Progenitor cell of endocrine pancreas (in vitro differentiated cells): ENCODE measurements around the gene BACH2. TPM values are rescaled to one million over a fixed set of nuclear protein-coding genes. Genes with fewer than 3 reads are reported as not detected.
A peak's percentile ranks its signal among the peaks of the same experiment; 100 is the strongest.

Experiments
- DNase-seq: peaks from one replicate; pipeline ENCODE4 v3.0.0; 2021; ENCODE audit warnings: low spot score; ENCODE audit not compliant: unreplicated experiment
- H3K27ac Mint-ChIP-seq: 2 replicates; pipeline ENCODE4 v1.8.0; 2021; ENCODE audit warnings: mild to moderate bottlenecking, moderate library complexity, mixed read lengths
- H3K27me3 Mint-ChIP-seq: 2 replicates; pipeline ENCODE4 v1.8.0; 2021; ENCODE audit warnings: mixed read lengths
- H3K36me3 Mint-ChIP-seq: 2 replicates; pipeline ENCODE4 v1.8.0; 2022; ENCODE audit warnings: mixed read lengths; ENCODE audit not compliant: insufficient read depth
- H3K4me1 Mint-ChIP-seq: 2 replicates; pipeline ENCODE4 v1.8.0; 2021; ENCODE audit warnings: low read depth, mixed read lengths
- H3K4me3 Mint-ChIP-seq: 2 replicates; pipeline ENCODE4 v1.8.0; 2021; ENCODE audit warnings: low read depth, mild to moderate bottlenecking, moderate library complexity, mixed read lengths
- H3K9me3 Mint-ChIP-seq: 2 replicates; pipeline ENCODE4 v1.8.0; 2021; ENCODE audit warnings: low read depth, mixed read lengths
- total RNA-seq: library from RNA; stranded (reverse); gene quantifications from 2 replicates; pipeline ENCODE4 v1.2.1, GENCODE V29; 2021
- TF ChIP-seq, protein P1 (sequence below): fragments of 200-600 bp; sonication (generic); IDR thresholded peaks from one replicate; pipeline ENCODE4 v1.5.0; 2021; ENCODE audit warnings: antibody characterized with exemption, mild to moderate bottlenecking; ENCODE audit not compliant: unreplicated experiment

The BACH2 gene
- total RNA-seq, 1 donor from 2014 or later = 11.2 TPM

DNA sequence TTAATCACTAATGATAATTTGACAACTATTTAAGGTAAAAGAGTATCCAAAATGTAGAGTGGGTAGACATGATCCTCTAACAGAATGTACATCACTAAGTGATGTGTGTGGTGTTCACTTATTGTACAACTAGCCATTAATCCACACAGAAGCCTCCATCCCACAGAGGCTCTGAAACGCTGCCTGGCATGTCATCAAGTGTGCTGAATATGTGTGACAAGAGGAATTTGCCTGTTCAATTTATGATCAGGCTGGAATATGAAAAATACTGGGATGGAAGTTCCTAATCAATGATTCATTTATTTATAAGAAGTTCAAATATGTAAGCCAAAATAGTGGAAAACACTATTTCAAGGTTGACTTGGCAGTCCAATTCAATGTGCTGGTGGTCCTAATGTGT, 72.4 kb downstream of the BACH2 start:
- TF ChIP-seq, protein P1, sequence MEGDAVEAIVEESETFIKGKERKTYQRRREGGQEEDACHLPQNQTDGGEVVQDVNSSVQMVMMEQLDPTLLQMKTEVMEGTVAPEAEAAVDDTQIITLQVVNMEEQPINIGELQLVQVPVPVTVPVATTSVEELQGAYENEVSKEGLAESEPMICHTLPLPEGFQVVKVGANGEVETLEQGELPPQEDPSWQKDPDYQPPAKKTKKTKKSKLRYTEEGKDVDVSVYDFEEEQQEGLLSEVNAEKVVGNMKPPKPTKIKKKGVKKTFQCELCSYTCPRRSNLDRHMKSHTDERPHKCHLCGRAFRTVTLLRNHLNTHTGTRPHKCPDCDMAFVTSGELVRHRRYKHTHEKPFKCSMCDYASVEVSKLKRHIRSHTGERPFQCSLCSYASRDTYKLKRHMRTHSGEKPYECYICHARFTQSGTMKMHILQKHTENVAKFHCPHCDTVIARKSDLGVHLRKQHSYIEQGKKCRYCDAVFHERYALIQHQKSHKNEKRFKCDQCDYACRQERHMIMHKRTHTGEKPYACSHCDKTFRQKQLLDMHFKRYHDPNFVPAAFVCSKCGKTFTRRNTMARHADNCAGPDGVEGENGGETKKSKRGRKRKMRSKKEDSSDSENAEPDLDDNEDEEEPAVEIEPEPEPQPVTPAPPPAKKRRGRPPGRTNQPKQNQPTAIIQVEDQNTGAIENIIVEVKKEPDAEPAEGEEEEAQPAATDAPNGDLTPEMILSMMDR = no peak
- Mint-ChIP-seq H3K4me3 (no peak overlapping the region), H3K4me1 (peaks cover 5% of the 10 kb centered on the region), H3K27me3 (no peaks in the 10 kb centered on the region), H3K27ac (no peak overlapping the region), H3K36me3 (peaks cover 6% of the 10 kb centered on the region), H3K9me3 (peaks cover 10% of the 10 kb centered on the region)
- no peak for DNase-seq

DNA sequence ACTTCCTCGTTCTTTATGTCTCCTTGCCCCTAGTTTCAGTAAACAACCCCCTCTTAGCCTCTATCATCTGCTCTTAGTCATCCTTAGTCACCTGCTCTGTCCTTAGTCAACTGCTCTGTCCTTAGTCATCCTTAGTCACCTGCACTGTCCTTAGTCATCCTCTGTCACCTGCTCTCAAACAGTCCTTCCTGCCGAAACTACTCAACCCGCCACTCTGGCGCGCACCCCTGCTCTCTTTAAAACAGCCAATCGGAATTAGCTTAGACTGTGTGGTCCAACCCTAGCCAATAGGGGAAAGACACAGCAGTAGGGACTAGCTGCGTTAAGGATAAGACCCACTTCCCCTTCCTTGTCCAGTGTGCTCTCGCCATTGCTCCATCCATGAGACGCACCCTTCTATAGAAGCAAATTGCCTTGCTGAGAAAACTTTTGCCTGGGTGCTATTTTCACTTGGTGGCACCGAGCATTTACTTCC, 73.9 kb downstream of the BACH2 start:
- Mint-ChIP-seq H3K9me3 (peaks cover 10% of the 10 kb centered on the region), H3K4me3 (no peak overlapping the region), H3K36me3 (peaks cover 6% of the 10 kb centered on the region), H3K27ac (no peak overlapping the region), H3K4me1 (peaks cover 5% of the 10 kb centered on the region), H3K27me3 (no peaks in the 10 kb centered on the region)
- no peak for DNase-seq
- TF ChIP-seq, protein P1 = no peak

DNA sequence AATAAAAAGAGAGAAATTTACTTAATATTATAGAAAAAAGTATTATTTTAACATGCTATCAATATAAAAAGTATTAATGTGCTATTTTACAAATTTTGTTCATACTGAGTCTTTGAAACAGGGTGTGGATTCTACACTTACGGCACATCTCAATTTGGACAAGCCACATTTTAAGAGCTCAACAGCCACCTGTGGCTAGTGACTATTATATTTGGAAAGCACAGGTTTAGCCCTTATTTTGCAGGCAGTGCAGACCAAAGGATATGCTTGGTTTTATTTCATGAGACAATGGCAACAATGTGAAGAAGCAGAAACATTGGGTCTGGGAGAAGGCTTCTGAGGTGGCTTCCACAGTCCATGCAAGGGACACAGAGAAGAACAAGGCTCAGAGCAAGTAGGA, 74.6 kb downstream of the BACH2 start:
- H3K4me3 Mint-ChIP-seq = no peak overlapping the region
- DNase-seq = no peak
- no peaks in the 10 kb centered on the region for H3K27me3 Mint-ChIP-seq
- H3K27ac Mint-ChIP-seq = no peak overlapping the region
- peaks cover 6% of the 10 kb centered on the region for H3K36me3 Mint-ChIP-seq
- H3K4me1 Mint-ChIP-seq = peaks cover 2% of the 10 kb centered on the region
- TF ChIP-seq, protein P1 = no peak
- peaks cover 10% of the 10 kb centered on the region for H3K9me3 Mint-ChIP-seq

DNA sequence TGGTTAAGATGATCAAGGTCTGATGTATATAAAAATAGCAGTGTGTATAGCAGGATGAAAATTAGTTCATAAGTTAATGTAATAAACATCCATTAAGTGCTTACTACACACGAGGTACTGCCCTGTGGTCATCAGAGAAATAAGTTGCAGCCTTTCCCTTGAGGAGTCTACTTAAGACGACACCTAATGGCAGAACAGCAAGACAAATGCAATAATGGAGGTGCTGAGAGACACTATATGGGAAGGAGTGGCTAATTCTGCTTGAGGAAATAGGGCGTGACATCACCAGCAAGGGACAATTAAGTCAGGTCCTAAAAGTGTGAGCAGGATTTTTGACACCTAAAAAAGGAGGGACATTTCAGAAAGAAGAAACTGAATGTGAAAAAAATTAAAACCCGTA, 75.2 kb downstream of the BACH2 start:
- no peaks in the 10 kb centered on the region for H3K27me3 Mint-ChIP-seq
- peak overlapping the region; percentile 71 for H3K27ac Mint-ChIP-seq
- TF ChIP-seq, protein P1 = no peak
- H3K4me1 Mint-ChIP-seq = peaks cover 2% of the 10 kb centered on the region
- DNase-seq = no peak
- H3K4me3 Mint-ChIP-seq = no peak overlapping the region
- peaks cover 6% of the 10 kb centered on the region for H3K36me3 Mint-ChIP-seq
- H3K9me3 Mint-ChIP-seq = peaks cover 10% of the 10 kb centered on the region

DNA sequence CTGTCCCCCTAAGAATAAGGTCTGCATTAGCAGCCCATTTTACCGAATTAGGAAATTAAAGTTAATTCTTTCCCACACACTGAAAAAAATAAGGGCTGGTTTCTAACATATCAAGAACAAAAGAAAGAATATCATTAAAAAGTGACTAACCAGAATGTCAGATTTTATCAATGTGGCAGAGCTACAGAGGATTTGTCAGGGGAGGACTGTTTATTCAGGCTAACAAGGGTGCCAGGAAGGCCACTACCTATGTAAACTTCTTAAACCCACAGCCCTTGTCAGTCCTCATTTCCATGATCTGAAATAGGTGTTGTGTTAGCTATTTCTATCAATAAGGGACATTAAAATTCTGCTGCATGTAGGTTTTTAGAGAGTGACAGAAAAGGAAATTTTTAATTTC, 76.4 kb downstream of the BACH2 start:
- no peak for DNase-seq
- H3K27ac Mint-ChIP-seq = no peak overlapping the region
- H3K4me3 Mint-ChIP-seq = no peak overlapping the region
- H3K9me3 Mint-ChIP-seq = peaks cover 10% of the 10 kb centered on the region
- peaks cover 2% of the 10 kb centered on the region for H3K4me1 Mint-ChIP-seq
- TF ChIP-seq, protein P1 = no peak
- H3K36me3 Mint-ChIP-seq = peaks cover 6% of the 10 kb centered on the region
- no peaks in the 10 kb centered on the region for H3K27me3 Mint-ChIP-seq
